ENCODE results near the gene ABCA4. TPM values are rescaled to one million over a fixed set of nuclear protein-coding genes. Genes with fewer than 3 reads are reported as not detected.
"Not testable (repeated sequence)": the region's sequence is repeated elsewhere in the genome, so short reads cannot be mapped to it uniquely, and the experiment has no call there.

The ABCA4 gene
- under 1 TPM; 0.33 to 0.42 TPM for total RNA-seq
- long read RNA-seq, donor 1, result 0 reads
- long read RNA-seq, donor 2, result 0 reads

GRCh38 chr1:94120991-94121390 is at the start of gene ABCA4:
Gene ABCA4, minus strand, starts transcription at chr1:94121148. Its CDS starts 103 bp downstream, at chr1:94121045.
- no peak for DNase-seq (ENCODE audit: low spot score)
- intact Hi-C loops (cut with DNase I), result no loop called here

- no peak for DNase-seq (ENCODE audit: low spot score)
- intact Hi-C loops (cut with DNase I), result no loop called here
Measured at GRCh38 chr1:94169126-94169525, 48.2 kb upstream of the ABCA4 start.

GRCh38 chr1:94165843-94166242 is 44.9 kb upstream of the ABCA4 start:
- DNase-seq (ENCODE audit: low spot score), result no peak

GRCh38 chr1:94164885-94165284 is 43.9 kb upstream of the ABCA4 start:
- DNase-seq (ENCODE audit: low spot score); intact Hi-C loops (cut with DNase I): not testable (repeated sequence)

More at GRCh38 chr1:94165843-94166242, 44.9 kb upstream of the ABCA4 start:
- intact Hi-C loops (cut with DNase I), result no loop called here

GRCh38 chr1:94164121-94164520 is 43.2 kb upstream of the ABCA4 start:
- intact Hi-C loops (cut with DNase I); DNase-seq (ENCODE audit: low spot score): not testable (repeated sequence)

- DNase-seq (ENCODE audit: low spot score); intact Hi-C loops (cut with DNase I): not testable (repeated sequence)
Measured at GRCh38 chr1:94163249-94163648, 42.3 kb upstream of the ABCA4 start.

- intact Hi-C loops (cut with DNase I), result loop anchor here in 1 of 2 donors (1.0 kb wide), 1 partner anchor 36 kb away; no protein-coding TSS in a partner anchor
Measured at GRCh38 chr1:94160811-94161210, 39.9 kb upstream of the ABCA4 start.

GRCh38 chr1:94156096-94156625 is 35.2 kb upstream of the ABCA4 start:
- DNase-seq (ENCODE audit: low spot score), result no peak
- intact Hi-C loops (cut with DNase I), result no loop called here

More at GRCh38 chr1:94160811-94161210, 39.9 kb upstream of the ABCA4 start:
- no peak for DNase-seq (ENCODE audit: low spot score)

- DNase-seq (ENCODE audit: low spot score), result no peak
- intact Hi-C loops (cut with DNase I), result no loop called here
Measured at GRCh38 chr1:94154989-94155388, 34.0 kb upstream of the ABCA4 start.

GRCh38 chr1:94153133-94153532 is 32.2 kb upstream of the ABCA4 start:
- intact Hi-C loops (cut with DNase I), result loop anchor here in 1 of 2 donors (2.0 kb wide), 1 partner anchor 86 kb away; no protein-coding TSS in a partner anchor

GRCh38 chr1:94149166-94149565 is 28.2 kb upstream of the ABCA4 start:
- DNase-seq (ENCODE audit: low spot score); intact Hi-C loops (cut with DNase I): not testable (repeated sequence)

More at GRCh38 chr1:94153133-94153532, 32.2 kb upstream of the ABCA4 start:
- no peak for DNase-seq (ENCODE audit: low spot score)

GRCh38 chr1:94146273-94146672 is 25.3 kb upstream of the ABCA4 start:
- intact Hi-C loops (cut with DNase I), result no loop called here
- no peak for DNase-seq (ENCODE audit: low spot score)

GRCh38 chr1:94144836-94145235 is 23.9 kb upstream of the ABCA4 start:
- intact Hi-C loops (cut with DNase I), result no loop called here

GRCh38 chr1:94143809-94144176 is 22.8 kb upstream of the ABCA4 start:
- intact Hi-C loops (cut with DNase I), result no loop called here

More at GRCh38 chr1:94144836-94145235, 23.9 kb upstream of the ABCA4 start:
- no peak for DNase-seq (ENCODE audit: low spot score)

GRCh38 chr1:94143173-94143808 is 22.3 kb upstream of the ABCA4 start:
- no peak for DNase-seq (ENCODE audit: low spot score)

More at GRCh38 chr1:94143809-94144176, 22.8 kb upstream of the ABCA4 start:
- DNase-seq (ENCODE audit: low spot score), result no peak

GRCh38 chr1:94142583-94142982 is 21.6 kb upstream of the ABCA4 start:
- DNase-seq (ENCODE audit: low spot score), result no peak
- intact Hi-C loops (cut with DNase I), result no loop called here

More at GRCh38 chr1:94143173-94143808, 22.3 kb upstream of the ABCA4 start:
- intact Hi-C loops (cut with DNase I), result no loop called here

- intact Hi-C loops (cut with DNase I), result no loop called here
- no peak for DNase-seq (ENCODE audit: low spot score)
Measured at GRCh38 chr1:94142022-94142421, 21.1 kb upstream of the ABCA4 start.

- no peak for DNase-seq (ENCODE audit: low spot score)
- intact Hi-C loops (cut with DNase I), result no loop called here
Measured at GRCh38 chr1:94132111-94132510, 11.2 kb upstream of the ABCA4 start.

GRCh38 chr1:94130851-94131595 is 10.1 kb upstream of the ABCA4 start:
- intact Hi-C loops (cut with DNase I), result no loop called here
- DNase-seq (ENCODE audit: low spot score), result no peak

GRCh38 chr1:94126651-94127050 is 5.7 kb upstream of the ABCA4 start:
- DNase-seq (ENCODE audit: low spot score), result no peak
- intact Hi-C loops (cut with DNase I), result no loop called here

Measured in posterior vena cava (tissue), 2 donors.